ENCODE results near the gene CALCB.

The CALCB gene

GRCh38 chr11:15075162-15075526 lies 1.8 kb downstream of the CALCB start:
- H3K9me3 ChIP-seq (ENCODE audit: control insufficient read depth, insufficient read depth, low read length): no peaks in the 10 kb centered on the region
- peaks cover 33% of the 10 kb centered on the region for H3K27me3 ChIP-seq (ENCODE audit: control insufficient read depth, insufficient read depth, low read length)
- no peak overlapping the region for H3K27ac ChIP-seq (ENCODE audit: low read depth, low read length)
- H3K4me3 ChIP-seq (ENCODE audit: low read depth, low read length): no peak overlapping the region
- no peak overlapping the region for H3K9ac ChIP-seq (ENCODE audit: low read depth, low read length)
- peaks cover 5% of the 10 kb centered on the region for H3K4me1 ChIP-seq (ENCODE audit: control insufficient read depth, insufficient read depth, low read length)
- H3K36me3 ChIP-seq (ENCODE audit: control insufficient read depth, insufficient read depth, low read length): no peaks in the 10 kb centered on the region

GRCh38 chr11:15091175-15091574 lies 17.8 kb downstream of the CALCB start:
- no peaks in the 10 kb centered on the region for H3K27me3 ChIP-seq (ENCODE audit: control insufficient read depth, insufficient read depth, low read length)
- H3K4me1 ChIP-seq (ENCODE audit: control insufficient read depth, insufficient read depth, low read length): no peaks in the 10 kb centered on the region
- H3K4me3 ChIP-seq (ENCODE audit: low read depth, low read length): no peak overlapping the region
- H3K36me3 ChIP-seq (ENCODE audit: control insufficient read depth, insufficient read depth, low read length): no peaks in the 10 kb centered on the region
- no peak overlapping the region for H3K9ac ChIP-seq (ENCODE audit: low read depth, low read length)
- no peak overlapping the region for H3K27ac ChIP-seq (ENCODE audit: low read depth, low read length)
- H3K9me3 ChIP-seq (ENCODE audit: control insufficient read depth, insufficient read depth, low read length): no peaks in the 10 kb centered on the region

- H3K4me3 ChIP-seq (ENCODE audit: low read depth, low read length): no peak overlapping the region
- no peak overlapping the region for H3K9ac ChIP-seq (ENCODE audit: low read depth, low read length)
- H3K27me3 ChIP-seq (ENCODE audit: control insufficient read depth, insufficient read depth, low read length): no peaks in the 10 kb centered on the region
- no peak overlapping the region for H3K27ac ChIP-seq (ENCODE audit: low read depth, low read length)
- no peaks in the 10 kb centered on the region for H3K36me3 ChIP-seq (ENCODE audit: control insufficient read depth, insufficient read depth, low read length)
- no peaks in the 10 kb centered on the region for H3K9me3 ChIP-seq (ENCODE audit: control insufficient read depth, insufficient read depth, low read length)
- no peaks in the 10 kb centered on the region for H3K4me1 ChIP-seq (ENCODE audit: control insufficient read depth, insufficient read depth, low read length)
Measured at GRCh38 chr11:15091625-15092024, 18.2 kb downstream of the CALCB start.

- H3K4me3 ChIP-seq (ENCODE audit: low read depth, low read length): no peak overlapping the region
- H3K9ac ChIP-seq (ENCODE audit: low read depth, low read length): no peak overlapping the region
- no peaks in the 10 kb centered on the region for H3K27me3 ChIP-seq (ENCODE audit: control insufficient read depth, insufficient read depth, low read length)
- H3K9me3 ChIP-seq (ENCODE audit: control insufficient read depth, insufficient read depth, low read length): no peaks in the 10 kb centered on the region
- H3K36me3 ChIP-seq (ENCODE audit: control insufficient read depth, insufficient read depth, low read length): no peaks in the 10 kb centered on the region
- no peaks in the 10 kb centered on the region for H3K4me1 ChIP-seq (ENCODE audit: control insufficient read depth, insufficient read depth, low read length)
- H3K27ac ChIP-seq (ENCODE audit: low read depth, low read length): no peak overlapping the region
Measured at GRCh38 chr11:15093432-15093831, 20.0 kb downstream of the CALCB start.

GRCh38 chr11:15095736-15096228 lies 22.4 kb downstream of the CALCB start:
- Histone ChIP-seq H3K4me1 (ENCODE audit: control insufficient read depth, insufficient read depth, low read length) (no peaks in the 10 kb centered on the region), H3K4me3 (ENCODE audit: low read depth, low read length) (no peak overlapping the region), H3K9ac (ENCODE audit: low read depth, low read length) (no peak overlapping the region), H3K36me3 (ENCODE audit: control insufficient read depth, insufficient read depth, low read length) (no peaks in the 10 kb centered on the region), H3K27me3 (ENCODE audit: control insufficient read depth, insufficient read depth, low read length) (no peaks in the 10 kb centered on the region), H3K9me3 (ENCODE audit: control insufficient read depth, insufficient read depth, low read length) (no peaks in the 10 kb centered on the region), H3K27ac (ENCODE audit: low read depth, low read length) (no peak overlapping the region)

GRCh38 chr11:15097411-15097810 lies 24.0 kb downstream of the CALCB start:
- H3K4me3 ChIP-seq (ENCODE audit: low read depth, low read length): no peak overlapping the region
- no peaks in the 10 kb centered on the region for H3K9me3 ChIP-seq (ENCODE audit: control insufficient read depth, insufficient read depth, low read length)
- no peak overlapping the region for H3K9ac ChIP-seq (ENCODE audit: low read depth, low read length)

GRCh38 chr11:15099267-15099666 lies 25.9 kb downstream of the CALCB start:
- H3K27ac ChIP-seq (ENCODE audit: low read depth, low read length): no peak overlapping the region
- no peak overlapping the region for H3K9ac ChIP-seq (ENCODE audit: low read depth, low read length)

More at GRCh38 chr11:15097411-15097810, 24.0 kb downstream of the CALCB start:
- H3K36me3 ChIP-seq (ENCODE audit: control insufficient read depth, insufficient read depth, low read length): no peaks in the 10 kb centered on the region
- no peaks in the 10 kb centered on the region for H3K4me1 ChIP-seq (ENCODE audit: control insufficient read depth, insufficient read depth, low read length)
- no peaks in the 10 kb centered on the region for H3K27me3 ChIP-seq (ENCODE audit: control insufficient read depth, insufficient read depth, low read length)
- H3K27ac ChIP-seq (ENCODE audit: low read depth, low read length): no peak overlapping the region

GRCh38 chr11:15101072-15101709 lies 27.8 kb downstream of the CALCB start:
- Histone ChIP-seq H3K4me1 (ENCODE audit: control insufficient read depth, insufficient read depth, low read length) (no peaks in the 10 kb centered on the region), H3K27ac (ENCODE audit: low read depth, low read length) (no peak overlapping the region), H3K9ac (ENCODE audit: low read depth, low read length) (no peak overlapping the region), H3K36me3 (ENCODE audit: control insufficient read depth, insufficient read depth, low read length) (no peaks in the 10 kb centered on the region), H3K4me3 (ENCODE audit: low read depth, low read length) (no peak overlapping the region), H3K9me3 (ENCODE audit: control insufficient read depth, insufficient read depth, low read length) (no peaks in the 10 kb centered on the region), H3K27me3 (ENCODE audit: control insufficient read depth, insufficient read depth, low read length) (no peaks in the 10 kb centered on the region)

More at GRCh38 chr11:15099267-15099666, 25.9 kb downstream of the CALCB start:
- Histone ChIP-seq H3K4me1 (ENCODE audit: control insufficient read depth, insufficient read depth, low read length) (no peaks in the 10 kb centered on the region), H3K36me3 (ENCODE audit: control insufficient read depth, insufficient read depth, low read length) (no peaks in the 10 kb centered on the region), H3K9me3 (ENCODE audit: control insufficient read depth, insufficient read depth, low read length) (no peaks in the 10 kb centered on the region), H3K4me3 (ENCODE audit: low read depth, low read length) (no peak overlapping the region), H3K27me3 (ENCODE audit: control insufficient read depth, insufficient read depth, low read length) (no peaks in the 10 kb centered on the region)

GRCh38 chr11:15104166-15104565 lies 30.8 kb downstream of the CALCB start:
- Histone ChIP-seq H3K4me1 (ENCODE audit: control insufficient read depth, insufficient read depth, low read length) (no peaks in the 10 kb centered on the region), H3K4me3 (ENCODE audit: low read depth, low read length) (no peak overlapping the region), H3K27ac (ENCODE audit: low read depth, low read length) (no peak overlapping the region), H3K27me3 (ENCODE audit: control insufficient read depth, insufficient read depth, low read length) (no peaks in the 10 kb centered on the region), H3K9ac (ENCODE audit: low read depth, low read length) (no peak overlapping the region), H3K9me3 (ENCODE audit: control insufficient read depth, insufficient read depth, low read length) (no peaks in the 10 kb centered on the region), H3K36me3 (ENCODE audit: control insufficient read depth, insufficient read depth, low read length) (no peaks in the 10 kb centered on the region)

- H3K9me3 ChIP-seq (ENCODE audit: control insufficient read depth, insufficient read depth, low read length): no peaks in the 10 kb centered on the region
- H3K4me1 ChIP-seq (ENCODE audit: control insufficient read depth, insufficient read depth, low read length): no peaks in the 10 kb centered on the region
- H3K9ac ChIP-seq (ENCODE audit: low read depth, low read length): no peak overlapping the region
- H3K4me3 ChIP-seq (ENCODE audit: low read depth, low read length): no peak overlapping the region
- no peak overlapping the region for H3K27ac ChIP-seq (ENCODE audit: low read depth, low read length)
- no peaks in the 10 kb centered on the region for H3K36me3 ChIP-seq (ENCODE audit: control insufficient read depth, insufficient read depth, low read length)
- H3K27me3 ChIP-seq (ENCODE audit: control insufficient read depth, insufficient read depth, low read length): no peaks in the 10 kb centered on the region
Measured at GRCh38 chr11:15106201-15106965, 33.0 kb downstream of the CALCB start.

GRCh38 chr11:15107730-15108515 lies 34.5 kb downstream of the CALCB start:
- Histone ChIP-seq H3K27ac (ENCODE audit: low read depth, low read length) (no peak overlapping the region), H3K36me3 (ENCODE audit: control insufficient read depth, insufficient read depth, low read length) (no peaks in the 10 kb centered on the region), H3K27me3 (ENCODE audit: control insufficient read depth, insufficient read depth, low read length) (no peaks in the 10 kb centered on the region), H3K4me1 (ENCODE audit: control insufficient read depth, insufficient read depth, low read length) (no peaks in the 10 kb centered on the region), H3K9me3 (ENCODE audit: control insufficient read depth, insufficient read depth, low read length) (no peaks in the 10 kb centered on the region), H3K9ac (ENCODE audit: low read depth, low read length) (no peak overlapping the region), H3K4me3 (ENCODE audit: low read depth, low read length) (no peak overlapping the region)

Measured in HUES48 (cell line).